Thyroid gland (tissue), 4 donors: ENCODE measurements around the gene TRABD2B. TPM values are rescaled to one million over a fixed set of nuclear protein-coding genes. Genes with fewer than 3 reads are reported as not detected.

Experiments used
- DNase-seq, 2 donors: peaks; one replicate each; pipeline ENCODE4 v3.0.0-alpha.2; 2019
- H3K27ac ChIP-seq, 3 donors: fragments of 200-600 bp; sonication (generic); 1 replicate in 2 of 3; 2 replicates in 1 of 3; pipeline ENCODE4 v1.5.1; 2016 to 2019; ENCODE audit warnings: mild to moderate bottlenecking in 1 of 3, moderate library complexity in 1 of 3
- H3K27me3 ChIP-seq: fragments of 200-600 bp; sonication (generic); one replicate; pipeline ENCODE4 v1.5.1; 2019
- H3K36me3 ChIP-seq, 2 donors: fragments of 200-600 bp; sonication (generic); one replicate each; pipeline ENCODE4 v1.5.1; 2016 to 2019
- H3K4me1 ChIP-seq, 2 donors: fragments of 200-600 bp; sonication (generic); one replicate each; pipeline ENCODE4 v1.5.1; 2017 to 2019
- H3K4me3 ChIP-seq, 3 donors: fragments of 200-600 bp; sonication (generic); replicated peaks in 1 of 3; 1 replicate in 2 of 3; 2 replicates in 1 of 3; pipeline ENCODE4 v1.5.1; 2016; ENCODE audit warnings: mild to moderate bottlenecking in 1 of 3
- H3K9me3 ChIP-seq: fragments of 200-600 bp; sonication (generic); one replicate; pipeline ENCODE4 v1.5.1; 2017
- POLR2A ChIP-seq, 2 donors: fragments of 450-650 bp; IDR thresholded peaks; one replicate each; pipeline ENCODE4 v1.6.1; 2017; ENCODE audit warnings: antibody characterized with exemption in 2 of 2, mild to moderate bottlenecking in 2 of 2, moderate library complexity in 1 of 2
- WGBS, 2 donors: methylation state at CpG; one replicate each; pipeline ENCODE4 v1.1.5; 2017; 5-methylcytosine and 5-hydroxymethylcytosine counted together
- intact Hi-C: fragments of 100-400 bp; cut with DNase I; formaldehyde crosslinking; loops from one replicate; pipeline ENCODE4 v1.15.1; 2023
- total RNA-seq, 4 donors: library from RNA; depleted of rRNA; stranded (reverse); fragments of >200 nt; gene quantifications; one replicate each; pipeline ENCODE4 v1.2.3, GENCODE V29; 2016
- TF ChIP-seq, protein P1 (sequence below), 6 experiments: fragments of 200-600 bp in 3 of 6; fragments of 450-650 bp in 3 of 6; sonication (generic) in 3 of 6; IDR thresholded peaks; one replicate each; pipeline ENCODE4 v1.5.1; 2016 to 2019; ENCODE audit warnings: antibody characterized with exemption in 6 of 6, mild to moderate bottlenecking in 2 of 6, inconsistent platforms in 1 of 6, moderate library complexity in 1 of 6

Gene TRABD2B
- total RNA-seq, 4 donors from 2014 or later = 0.34 to 1.1 (median 0.63) TPM

GRCh38 chr1:47764461-47765046 lies 232.6 kb downstream of the TRABD2B start:
- H3K27ac ChIP-seq = no peak overlapping the region
- TF ChIP-seq, protein P1, sequence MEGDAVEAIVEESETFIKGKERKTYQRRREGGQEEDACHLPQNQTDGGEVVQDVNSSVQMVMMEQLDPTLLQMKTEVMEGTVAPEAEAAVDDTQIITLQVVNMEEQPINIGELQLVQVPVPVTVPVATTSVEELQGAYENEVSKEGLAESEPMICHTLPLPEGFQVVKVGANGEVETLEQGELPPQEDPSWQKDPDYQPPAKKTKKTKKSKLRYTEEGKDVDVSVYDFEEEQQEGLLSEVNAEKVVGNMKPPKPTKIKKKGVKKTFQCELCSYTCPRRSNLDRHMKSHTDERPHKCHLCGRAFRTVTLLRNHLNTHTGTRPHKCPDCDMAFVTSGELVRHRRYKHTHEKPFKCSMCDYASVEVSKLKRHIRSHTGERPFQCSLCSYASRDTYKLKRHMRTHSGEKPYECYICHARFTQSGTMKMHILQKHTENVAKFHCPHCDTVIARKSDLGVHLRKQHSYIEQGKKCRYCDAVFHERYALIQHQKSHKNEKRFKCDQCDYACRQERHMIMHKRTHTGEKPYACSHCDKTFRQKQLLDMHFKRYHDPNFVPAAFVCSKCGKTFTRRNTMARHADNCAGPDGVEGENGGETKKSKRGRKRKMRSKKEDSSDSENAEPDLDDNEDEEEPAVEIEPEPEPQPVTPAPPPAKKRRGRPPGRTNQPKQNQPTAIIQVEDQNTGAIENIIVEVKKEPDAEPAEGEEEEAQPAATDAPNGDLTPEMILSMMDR (IDR thresholded peaks at IDR 0.05) = no peak
- no peak for TF ChIP-seq POLR2A (IDR thresholded peaks at IDR 0.05)
- no peak overlapping the region for H3K4me3 ChIP-seq
- no peaks in the 10 kb centered on the region for H3K27me3 ChIP-seq
- no peak for DNase-seq
- 91 to 92% methylated on average over 8 to 9 of the region's 9 CpGs for WGBS, 2 donors
- H3K36me3 ChIP-seq = no peaks in the 10 kb centered on the region
- H3K4me1 ChIP-seq = no peaks in the 10 kb centered on the region
- no peaks in the 10 kb centered on the region for H3K9me3 ChIP-seq
- intact Hi-C loops = no loop called here

- Histone ChIP-seq H3K4me1 (no peaks in the 10 kb centered on the region), H3K4me3 (no peak overlapping the region), H3K27ac (no peak overlapping the region), H3K9me3 (no peaks in the 10 kb centered on the region), H3K27me3 (no peaks in the 10 kb centered on the region), H3K36me3 (no peaks in the 10 kb centered on the region)
- TF ChIP-seq, protein P1 (IDR thresholded peaks at IDR 0.05) = no peak
- TF ChIP-seq POLR2A (IDR thresholded peaks at IDR 0.05) = no peak
- DNase-seq = no peak
- WGBS, 2 donors = 79 to 82% methylated on average over 7 to 9 of the region's 9 CpGs
- intact Hi-C loops = no loop called here
Observed at GRCh38 chr1:47763591-47764171, 233.5 kb downstream of the TRABD2B start.

- WGBS, 2 donors = 71 to 83% methylated on average over 5 of the region's 5 CpGs
Observed at GRCh38 chr1:47761974-47762373, 235.2 kb downstream of the TRABD2B start.

GRCh38 chr1:47761201-47761930 lies 235.8 kb downstream of the TRABD2B start:
- Histone ChIP-seq H3K4me3 (no peak overlapping the region), H3K9me3 (no peaks in the 10 kb centered on the region), H3K36me3 (no peaks in the 10 kb centered on the region), H3K4me1 (no peaks in the 10 kb centered on the region), H3K27me3 (no peaks in the 10 kb centered on the region), H3K27ac (no peak overlapping the region)
- 73 to 80% methylated on average over 8 of the region's 8 CpGs for WGBS, 2 donors
- DNase-seq = no peak
- intact Hi-C loops = no loop called here
- TF ChIP-seq POLR2A (IDR thresholded peaks at IDR 0.05) = no peak
- TF ChIP-seq, protein P1 (IDR thresholded peaks at IDR 0.05) = no peak

More at GRCh38 chr1:47761974-47762373, 235.2 kb downstream of the TRABD2B start:
- Histone ChIP-seq H3K27ac (no peak overlapping the region), H3K4me1 (no peaks in the 10 kb centered on the region), H3K9me3 (no peaks in the 10 kb centered on the region), H3K27me3 (no peaks in the 10 kb centered on the region), H3K4me3 (no peak overlapping the region), H3K36me3 (no peaks in the 10 kb centered on the region)
- intact Hi-C loops = no loop called here
- TF ChIP-seq, protein P1 (IDR thresholded peaks at IDR 0.05) = no peak
- no peak for TF ChIP-seq POLR2A (IDR thresholded peaks at IDR 0.05)
- no peak for DNase-seq
